GM19025 (cell line): ENCODE data around the gene EEF1AKMT2.
"Not testable (repeated sequence)": the region's sequence is repeated elsewhere in the genome, so short reads cannot be mapped to it uniquely, and the experiment has no call there.

Source experiments
- ATAC-seq: cut with Tn5 transposase; IDR thresholded peaks from one replicate; pipeline ENCODE4 v1.9.1; 2021; ENCODE audit warnings: mild to moderate bottlenecking, low read depth, moderate library complexity; ENCODE audit not compliant: unreplicated experiment

Gene EEF1AKMT2

DNA sequence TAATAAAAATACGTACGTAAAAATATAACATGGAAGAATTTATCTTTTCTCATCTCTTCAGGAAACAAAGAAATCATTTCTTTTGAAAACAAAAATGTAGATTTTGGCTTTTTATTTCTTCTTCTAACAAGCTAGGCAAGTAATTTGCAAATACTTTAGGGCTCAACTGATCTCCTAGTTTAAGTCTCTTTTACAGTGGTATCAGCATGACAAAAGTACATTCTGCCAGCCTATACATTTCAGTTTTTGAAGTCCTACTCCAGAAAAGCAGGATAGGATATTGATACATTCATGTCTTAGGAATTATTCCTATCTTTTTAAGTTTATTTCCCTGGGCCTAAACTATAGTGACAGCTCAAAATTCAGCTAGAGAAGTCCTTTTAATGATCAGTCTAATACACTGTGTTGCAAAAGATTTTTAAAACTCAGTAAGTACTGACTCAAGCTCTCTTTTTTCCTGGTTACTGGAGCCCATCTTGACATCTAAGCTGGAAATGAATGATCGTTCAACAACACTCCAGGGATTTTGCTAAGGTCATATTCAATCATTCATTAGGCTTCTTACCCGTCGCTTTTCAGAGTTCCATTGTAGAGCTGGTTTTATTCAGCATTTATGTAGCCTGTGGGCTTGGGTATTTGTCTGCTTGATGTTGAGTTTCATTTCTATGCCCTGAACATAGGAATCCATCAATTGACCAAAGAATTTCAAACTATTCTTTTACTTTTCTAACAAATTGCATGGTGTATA is 35.4 kb downstream of the EEF1AKMT2 start:
- no peak for ATAC-seq

DNA sequence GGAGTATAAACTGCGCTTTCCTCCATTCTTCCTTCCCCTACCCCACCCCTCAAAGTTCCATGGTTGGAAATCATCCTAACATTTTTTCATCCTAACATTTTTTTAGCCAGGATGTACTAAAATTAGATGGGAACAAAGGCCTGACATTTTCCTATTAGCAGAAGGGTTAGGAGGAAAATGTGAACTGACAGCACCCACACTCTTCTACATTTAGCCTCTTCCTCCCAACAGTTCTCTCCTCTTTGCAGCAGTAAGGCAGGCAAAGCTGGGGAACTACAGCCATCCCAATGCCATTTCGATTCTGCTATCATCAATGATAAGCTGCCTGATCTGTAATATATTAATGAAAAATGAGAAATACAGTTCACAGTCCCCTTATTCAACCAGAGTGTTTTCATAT is 36.1 kb downstream of the EEF1AKMT2 start:
- no peak for ATAC-seq

- ATAC-seq, result no peak
Measured at GRCh38 chr10:124754227-124754626, 37.5 kb downstream of the EEF1AKMT2 start.

DNA sequence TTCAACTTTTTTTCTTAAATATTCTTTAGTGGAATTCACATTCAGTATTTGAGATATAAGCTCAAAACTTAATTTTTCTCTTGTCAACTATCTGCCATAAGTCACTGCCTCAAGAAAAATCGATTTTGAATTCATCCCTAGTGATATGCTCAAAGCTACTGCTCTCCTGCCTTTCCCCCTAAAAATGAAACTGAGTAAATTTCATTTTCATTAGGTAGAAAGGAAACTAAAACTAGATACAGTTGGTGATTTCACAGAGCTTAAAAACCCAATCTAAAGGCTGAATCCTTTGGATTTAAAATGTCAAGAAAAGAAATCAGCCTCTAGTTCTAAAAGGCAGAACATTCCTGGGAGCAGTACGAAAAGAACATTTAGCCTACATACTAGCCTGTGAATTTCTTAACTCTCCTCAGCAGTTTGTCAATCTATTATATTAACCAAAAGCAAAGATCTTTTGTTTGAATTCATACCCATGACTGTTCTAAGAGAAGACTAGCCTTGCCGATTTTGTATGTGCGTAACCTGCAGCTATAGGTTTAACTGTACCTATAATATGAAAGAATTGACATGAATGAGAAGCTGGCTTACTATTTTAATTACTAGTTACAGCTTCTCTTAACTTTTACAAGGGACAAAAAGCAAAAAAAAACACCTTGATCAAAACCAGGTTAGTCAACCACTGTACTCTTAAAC is 42.6 kb downstream of the EEF1AKMT2 start:
- no peak for ATAC-seq

- ATAC-seq, result no peak
Measured at GRCh38 chr10:124748166-124748565, 43.5 kb downstream of the EEF1AKMT2 start.

GRCh38 chr10:124747745-124748144 is 43.9 kb downstream of the EEF1AKMT2 start:
- no peak for ATAC-seq

- no peak for ATAC-seq
Measured at GRCh38 chr10:124746992-124747391, 44.7 kb downstream of the EEF1AKMT2 start.

- not testable (repeated sequence) for ATAC-seq
Measured at GRCh38 chr10:124746447-124746846, 45.2 kb downstream of the EEF1AKMT2 start.

DNA sequence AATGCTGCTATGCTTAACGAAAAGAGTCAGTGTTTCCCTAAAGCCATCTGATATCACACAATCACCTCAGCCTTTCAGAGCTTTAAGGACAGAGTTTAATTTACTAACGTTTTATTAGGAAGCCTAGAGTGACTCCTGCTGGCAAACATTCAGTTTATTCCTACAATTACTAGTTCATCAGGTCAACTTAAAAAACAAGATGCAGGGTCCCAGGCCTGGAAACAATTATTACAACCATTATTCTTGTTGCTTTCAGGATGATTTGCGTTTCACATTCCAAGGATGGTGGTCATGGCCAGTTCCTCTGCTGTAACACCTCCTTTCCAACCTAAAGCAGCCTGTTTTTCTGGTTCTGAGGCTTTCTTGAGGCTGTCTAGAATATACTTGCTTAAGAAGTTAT is 46.0 kb downstream of the EEF1AKMT2 start:
- no peak for ATAC-seq

- no peak for ATAC-seq
Measured at GRCh38 chr10:124745252-124745651, 46.4 kb downstream of the EEF1AKMT2 start.

- peak; percentile 77 for ATAC-seq
Measured at GRCh38 chr10:124744102-124745050, 47.3 kb downstream of the EEF1AKMT2 start, which contains the start of gene FAM53B. TSS of gene FAM53B (minus strand) at chr10:124744378. CDS start at chr10:124706713, 37,665 bp downstream.

GRCh38 chr10:124743191-124744101 is 48.2 kb downstream of the EEF1AKMT2 start:
- no peak for ATAC-seq

DNA sequence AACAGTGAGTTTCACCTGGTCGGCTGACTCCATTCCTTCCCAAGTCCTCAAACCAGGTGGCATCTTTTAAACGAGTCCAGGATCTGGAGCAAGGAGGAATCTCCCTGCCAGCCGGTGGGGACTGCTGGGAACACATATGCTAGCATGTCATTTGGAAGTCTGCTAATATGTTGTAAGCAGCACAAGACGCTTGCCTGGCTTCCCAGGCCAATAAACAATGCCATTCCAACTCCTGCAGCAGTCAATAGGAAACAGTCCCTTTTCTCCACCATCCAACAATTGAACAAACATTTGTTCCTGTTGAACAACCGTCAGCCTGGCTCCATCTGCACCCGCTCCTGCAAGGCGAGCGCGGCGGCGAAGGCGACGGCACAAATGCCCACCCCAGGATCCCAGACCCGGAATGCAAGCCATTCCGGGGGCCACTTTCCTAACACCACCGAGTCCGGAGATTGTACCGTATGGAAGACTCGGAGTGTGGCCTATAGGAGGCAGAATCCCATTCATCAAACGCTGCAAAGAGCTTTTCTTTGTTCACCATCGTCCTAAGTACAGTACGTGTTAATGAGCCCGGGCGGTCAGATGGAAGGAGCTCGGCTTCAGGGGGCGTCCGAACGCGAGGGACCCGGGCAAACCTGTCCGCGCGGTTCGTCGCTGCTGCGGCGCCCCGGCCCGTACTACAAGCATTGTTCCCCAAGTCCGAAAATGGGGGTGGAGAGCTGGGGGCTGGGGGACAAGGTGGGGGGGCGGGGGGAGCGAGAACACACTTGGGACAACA is 49.1 kb downstream of the EEF1AKMT2 start:
- ATAC-seq, result no peak

DNA sequence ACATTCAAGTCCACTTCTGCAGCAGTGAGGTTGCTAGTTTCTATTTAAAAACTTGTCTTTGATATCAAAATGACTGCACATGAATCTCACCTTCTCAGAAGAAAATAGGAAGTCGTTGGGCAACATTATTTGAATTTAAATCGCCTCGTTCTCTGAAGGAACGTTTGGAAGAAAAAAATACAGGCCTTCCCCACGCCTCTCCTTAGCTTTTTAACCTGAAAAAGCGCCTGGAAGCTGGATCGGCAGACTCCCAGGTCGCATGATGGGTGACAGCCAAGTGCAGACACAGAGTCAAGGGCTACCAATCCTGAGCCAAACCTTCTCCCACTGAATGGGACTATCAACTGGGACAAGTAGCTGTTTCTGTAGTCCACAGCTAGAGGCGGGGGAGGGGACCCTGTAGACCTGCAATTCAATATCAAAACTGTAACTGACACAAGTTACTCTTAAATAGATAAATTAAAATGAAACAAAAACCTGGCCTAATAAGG is 49.7 kb downstream of the EEF1AKMT2 start:
- ATAC-seq, result no peak

GRCh38 chr10:124741281-124741921 is 50.3 kb downstream of the EEF1AKMT2 start:
- no peak for ATAC-seq

GRCh38 chr10:124740369-124741280 is 51.1 kb downstream of the EEF1AKMT2 start:
- ATAC-seq, result no peak

- no peak for ATAC-seq
Measured at GRCh38 chr10:124739986-124740368, 51.7 kb downstream of the EEF1AKMT2 start.
